DMS114 treated with DMSO at 0.1 percent for 48 hours (cell line): Measurements from ENCODE around the gene STAM2.

Experiments used
- DNase-seq: peaks from one replicate; lab custom pipeline; 2025; ENCODE audit not compliant: unreplicated experiment; lab: John Stamatoyannopoulos, UW

Gene STAM2

GRCh38 chr2:152075461-152076050 lies 100.0 kb downstream of the STAM2 start:
- DNase-seq = no peak

GRCh38 chr2:152072011-152072410 lies 103.6 kb downstream of the STAM2 start:
- no peak for DNase-seq

- no peak for DNase-seq
These were observed 104.0 kb downstream of the STAM2 start for GRCh38 chr2:152071518-152071917.

- DNase-seq = no peak
These were observed 104.5 kb downstream of the STAM2 start for GRCh38 chr2:152071092-152071491.

DNA sequence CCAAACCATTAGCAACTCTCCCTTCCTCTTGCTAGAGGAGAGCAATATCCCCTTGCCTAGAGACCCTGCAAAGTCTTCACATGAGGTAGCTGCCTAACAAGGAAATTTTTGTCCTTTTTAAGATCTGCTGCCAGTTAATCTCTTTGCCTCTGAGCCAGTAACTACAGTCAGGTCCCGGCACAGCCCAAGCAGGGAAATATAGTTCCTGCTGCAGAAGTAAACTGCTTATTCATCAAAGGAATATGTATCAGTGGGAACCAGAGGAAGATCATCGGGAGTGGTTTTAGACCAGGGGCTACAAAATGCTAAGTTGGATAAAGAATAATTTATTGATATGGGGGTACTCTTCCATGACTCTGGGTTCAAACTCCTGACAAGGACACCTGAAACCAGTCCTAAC lies 107.3 kb downstream of the STAM2 start:
- no peak for DNase-seq

DNA sequence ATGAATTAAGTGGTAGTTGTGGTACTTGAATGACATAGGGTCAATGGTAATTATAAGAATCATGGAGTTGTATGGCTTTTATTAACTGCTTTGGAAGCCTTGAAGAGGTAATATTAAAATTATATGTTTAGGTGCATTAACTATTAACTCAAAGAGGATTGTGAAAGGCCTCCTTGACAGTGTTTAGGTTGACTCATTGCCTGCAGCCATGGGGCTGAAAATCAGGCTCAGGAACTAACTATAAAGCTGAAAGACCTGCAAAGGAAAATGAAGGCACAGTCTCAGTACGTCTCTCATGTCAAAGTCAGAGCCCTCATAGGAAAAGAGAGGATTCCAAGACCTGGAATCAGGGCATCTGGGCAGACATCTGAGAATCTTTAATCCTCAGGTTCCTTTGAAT lies 107.7 kb downstream of the STAM2 start:
- no peak for DNase-seq
